ENCODE results near the gene COL5A1. TPM values are rescaled to one million over a fixed set of nuclear protein-coding genes. Genes with fewer than 3 reads are reported as not detected.
A peak's percentile ranks its signal among the peaks of the same experiment; 100 is the strongest.
"Not testable (repeated sequence)": the region's sequence is repeated elsewhere in the genome, so short reads cannot be mapped to it uniquely, and the experiment has no call there.

The COL5A1 gene
- total RNA-seq, 1 experiment from 2014 or later = 10.6 TPM

GRCh38 chr9:134664446-134664845, 22.8 kb downstream of the COL5A1 start:
- DNase-seq (no peak), ATAC-seq (no peak)
- Histone ChIP-seq H3K4me1 (ENCODE audit: insufficient read depth, low read length) (peaks cover 27% of the 10 kb centered on the region), H3K9me3 (ENCODE audit: low read length) (no peaks in the 10 kb centered on the region), H3K27me3 (ENCODE audit: low read length) (no peaks in the 10 kb centered on the region), H3K9me2 (replicated peaks; ENCODE audit: low read length) (no peaks in the 10 kb centered on the region), H3K36me3 (ENCODE audit: low read depth, low read length) (no peaks in the 10 kb centered on the region), H3K27ac (ENCODE audit: low read length) (no peak overlapping the region), H3K79me2 (ENCODE audit: low read length) (no peaks in the 10 kb centered on the region), H4K20me1 (ENCODE audit: low read length) (no peaks in the 10 kb centered on the region; the same call in 1 of the 2 replicates), H3K9ac (ENCODE audit: low read length) (no peak overlapping the region), H3K4me2 (ENCODE audit: low read length) (no peak overlapping the region), H2AFZ (ENCODE audit: low read length) (no peak overlapping the region), H3K4me3 (ENCODE audit: low read length) (no peak overlapping the region), H3F3A (ENCODE audit: low read length, unreplicated experiment) (no peaks in the 10 kb centered on the region)
- ChIA-PET CTCF (no interaction called here), POLR2A (ENCODE audit: unreplicated experiment) (no interaction called here)
- no TSS peak for BruUV-seq (replicated peaks)
- TF ChIP-seq EZH2 (IDR thresholded peaks at IDR 0.05; ENCODE audit: low read length, unreplicated experiment) (no peak), EZH2phosphoT487 (IDR thresholded peaks at IDR 0.05; ENCODE audit: borderline replicate concordance, low read length) (no peak), CTCF (conservative IDR thresholded peaks at IDR 0.05; ENCODE audit: low read depth, low read length) (no peak)
- intact Hi-C loops (cut with micrococcal nuclease) = no loop called here

DNA sequence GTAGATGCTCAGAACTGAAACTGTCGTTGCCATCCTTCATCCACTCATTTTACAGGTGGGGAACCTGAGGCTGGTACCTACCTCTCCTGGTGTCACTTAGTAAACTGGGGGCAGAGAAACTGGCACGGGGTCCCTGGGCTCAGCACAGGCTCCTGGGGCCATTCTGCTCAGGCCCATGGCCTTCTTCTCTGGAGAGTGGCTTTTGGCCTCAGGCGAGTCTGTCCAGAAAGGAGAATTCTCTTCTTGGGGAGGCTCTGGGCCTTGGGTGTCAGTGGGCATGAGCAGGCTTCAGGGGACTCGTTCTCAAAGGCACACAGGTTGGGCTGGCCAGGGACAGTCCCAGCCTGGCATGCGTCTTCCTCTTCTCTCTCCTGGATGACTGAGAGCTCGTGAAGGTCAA, 24.6 kb downstream of the COL5A1 start:
- Histone ChIP-seq H3K9me2 (replicated peaks; ENCODE audit: low read length) (no peaks in the 10 kb centered on the region), H3K4me1 (ENCODE audit: insufficient read depth, low read length) (peaks cover 38% of the 10 kb centered on the region), H3K9ac (ENCODE audit: low read length) (no peak overlapping the region), H3K36me3 (ENCODE audit: low read depth, low read length) (no peaks in the 10 kb centered on the region), H2AFZ (ENCODE audit: low read length) (no peak overlapping the region), H3K27me3 (ENCODE audit: low read length) (no peaks in the 10 kb centered on the region), H4K20me1 (ENCODE audit: low read length) (no peaks in the 10 kb centered on the region; the same call in 1 of the 2 replicates), H3K9me3 (ENCODE audit: low read length) (no peaks in the 10 kb centered on the region), H3K79me2 (ENCODE audit: low read length) (no peaks in the 10 kb centered on the region), H3K4me3 (ENCODE audit: low read length) (no peak overlapping the region), H3F3A (ENCODE audit: low read length, unreplicated experiment) (no peaks in the 10 kb centered on the region), H3K4me2 (ENCODE audit: low read length) (no peak overlapping the region), H3K27ac (ENCODE audit: low read length) (no peak overlapping the region)
- intact Hi-C loops (cut with micrococcal nuclease) = no loop called here
- POLR2A ChIA-PET (ENCODE audit: unreplicated experiment) = no interaction called here
- no peak for DNase-seq
- BruUV-seq (replicated peaks) = no TSS peak
- CTCF ChIA-PET = no interaction called here
- TF ChIP-seq EZH2phosphoT487 (IDR thresholded peaks at IDR 0.05; ENCODE audit: borderline replicate concordance, low read length) (no peak), EZH2 (IDR thresholded peaks at IDR 0.05; ENCODE audit: low read length, unreplicated experiment) (no peak), CTCF (conservative IDR thresholded peaks at IDR 0.05; ENCODE audit: low read depth, low read length) (no peak)
- no peak for ATAC-seq

GRCh38 chr9:134666831-134667230, 25.2 kb downstream of the COL5A1 start:
- H2AFZ ChIP-seq (ENCODE audit: low read length) = no peak overlapping the region
- H3K4me1 ChIP-seq (ENCODE audit: insufficient read depth, low read length) = peaks cover 36% of the 10 kb centered on the region
- ATAC-seq (peak; percentile 21), DNase-seq (peak; percentile 70)
- no peaks in the 10 kb centered on the region for H3K9me2 ChIP-seq (replicated peaks; ENCODE audit: low read length)
- H3K27ac ChIP-seq (ENCODE audit: low read length) = no peak overlapping the region
- H3K36me3 ChIP-seq (ENCODE audit: low read depth, low read length) = no peaks in the 10 kb centered on the region
- H3K9me3 ChIP-seq (ENCODE audit: low read length) = no peaks in the 10 kb centered on the region
- BruUV-seq (replicated peaks) = no TSS peak
- H3K79me2 ChIP-seq (ENCODE audit: low read length) = no peaks in the 10 kb centered on the region
- no peaks in the 10 kb centered on the region for H3K27me3 ChIP-seq (ENCODE audit: low read length)
- POLR2A ChIA-PET (ENCODE audit: unreplicated experiment) = no interaction called here
- H4K20me1 ChIP-seq (ENCODE audit: low read length) = no peaks in the 10 kb centered on the region; the same call in 1 of the 2 replicates
- peak overlapping the region; percentile 39; the same call in 1 of the 2 replicates for H3K4me2 ChIP-seq (ENCODE audit: low read length)
- TF ChIP-seq EZH2 (IDR thresholded peaks at IDR 0.05; ENCODE audit: low read length, unreplicated experiment) (no peak), EZH2phosphoT487 (IDR thresholded peaks at IDR 0.05; ENCODE audit: borderline replicate concordance, low read length) (no peak), CTCF (conservative IDR thresholded peaks at IDR 0.05; ENCODE audit: low read depth, low read length) (no peak)
- no peaks in the 10 kb centered on the region for H3F3A ChIP-seq (ENCODE audit: low read length, unreplicated experiment)
- CTCF ChIA-PET = no interaction called here
- intact Hi-C loops (cut with micrococcal nuclease) = no loop called here
- H3K9ac ChIP-seq (ENCODE audit: low read length) = no peak overlapping the region
- no peak overlapping the region for H3K4me3 ChIP-seq (ENCODE audit: low read length)

DNA sequence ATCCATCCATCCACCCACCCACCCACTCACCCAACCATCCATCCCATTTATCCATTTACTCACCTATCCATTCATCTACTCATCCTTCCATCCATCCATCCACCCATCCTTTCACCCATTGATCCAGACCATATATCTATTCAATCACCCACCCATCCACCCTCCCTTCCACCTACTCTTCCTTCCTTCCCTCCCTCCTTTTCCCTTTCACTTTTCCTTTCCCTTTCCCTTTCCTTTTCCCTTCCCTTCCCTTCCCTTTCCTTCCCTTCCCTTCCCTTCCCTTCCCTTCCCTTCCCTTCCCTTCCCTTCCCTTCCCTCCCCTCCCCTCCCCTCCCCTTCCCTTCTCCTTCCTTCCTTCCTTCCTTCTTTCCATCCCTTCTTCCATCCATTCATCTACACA, 27.4 kb downstream of the COL5A1 start:
- H3K4me3 ChIP-seq (ENCODE audit: low read length); H3K36me3 ChIP-seq (ENCODE audit: low read depth, low read length); H3F3A ChIP-seq (ENCODE audit: low read length, unreplicated experiment); H3K27me3 ChIP-seq (ENCODE audit: low read length); H4K20me1 ChIP-seq (ENCODE audit: low read length); ATAC-seq; DNase-seq; H3K79me2 ChIP-seq (ENCODE audit: low read length); H3K9me2 ChIP-seq (replicated peaks; ENCODE audit: low read length); H3K27ac ChIP-seq (ENCODE audit: low read length); intact Hi-C loops (cut with micrococcal nuclease); H3K9me3 ChIP-seq (ENCODE audit: low read length); POLR2A ChIA-PET (ENCODE audit: unreplicated experiment); H2AFZ ChIP-seq (ENCODE audit: low read length); CTCF ChIA-PET; BruUV-seq (replicated peaks); H3K4me2 ChIP-seq (ENCODE audit: low read length); H3K9ac ChIP-seq (ENCODE audit: low read length): not testable (repeated sequence)
- H3K4me1 ChIP-seq (ENCODE audit: insufficient read depth, low read length) = peaks cover 26% of the 10 kb centered on the region
